Endothelial cell of umbilical vein (primary cell): ENCODE results near the gene YBX1. TPM values are rescaled to one million over a fixed set of nuclear protein-coding genes. Genes with fewer than 3 reads are reported as not detected.

Experiments
- BruUV-seq: library from RNA; stranded (reverse); fragments of 400-500 nt; replicated peaks from 2 replicates; lab custom pipeline; 2021; lab: Mats Ljungman, UMichigan
- CTCF ChIA-PET: fragments of 300-600, 350-600 bp; sonication (Branson Sonifier 250); formaldehyde crosslinking; loops from one replicate; lab custom pipeline; 2021; ENCODE audit warnings: antibody characterized with exemption, inconsistent platforms; lab: Charles Lee
- POLR2A ChIA-PET: fragments of 300-600, 350-600 bp; sonication (Branson Sonifier 250); formaldehyde crosslinking; loops from one replicate; lab custom pipeline; 2021; ENCODE audit warnings: antibody characterized with exemption, inconsistent platforms; lab: Charles Lee
- DNase-seq: peaks from one replicate; pipeline ENCODE4 v3.0.0-alpha.2; 2011; ENCODE audit warnings: low read depth, low spot score
- FAIRE-seq: peaks from 2 replicates; lab custom pipeline; 2011; peaks lifted over from hg19 to GRCh38; lab: Jason Lieb, UNC
- H2AFZ ChIP-seq: 2 replicates; pipeline ENCODE4 v1.6.0; 2012; ENCODE audit warnings: low read depth, low read length, control low read depth, inconsistent platforms
- H3K27ac ChIP-seq: 2 replicates; pipeline ENCODE4 v1.5.1; 2011; ENCODE audit warnings: low read depth, mild to moderate bottlenecking, control low read depth, low read length, moderate library complexity; ENCODE audit not compliant: insufficient read depth
- H3K27me3 ChIP-seq, 2 experiments: 2 replicates each; pipeline versions ENCODE4 v1.6.0 to v1.6.1; 2011; ENCODE audit warnings: low read length in 2 of 2, mixed read lengths in 1 of 2; ENCODE audit not compliant: control insufficient read depth in 2 of 2, insufficient read depth in 2 of 2
- H3K36me3 ChIP-seq, 2 experiments: 2 replicates in 1 of 2; 3 replicates in 1 of 2; pipeline ENCODE4 v1.5.1; 2011; ENCODE audit warnings: low read length in 2 of 2, mild to moderate bottlenecking in 1 of 2, moderate library complexity in 1 of 2; ENCODE audit not compliant: control insufficient read depth in 2 of 2, insufficient read depth in 2 of 2; ENCODE audit errors: extremely low read depth in 1 of 2
- H3K4me1 ChIP-seq: 3 replicates; pipeline ENCODE4 v1.5.1; 2011; ENCODE audit warnings: mild to moderate bottlenecking, low read length; ENCODE audit not compliant: control insufficient read depth, insufficient read depth; ENCODE audit errors: extremely low read depth
- H3K4me2 ChIP-seq: 2 replicates; pipeline ENCODE4 v1.6.1; 2011; ENCODE audit warnings: low read length, control low read depth, mixed read lengths; ENCODE audit not compliant: insufficient read depth
- H3K4me3 ChIP-seq, 3 experiments: fragments of 200-600 bp in 1 of 3; sonication (generic), shearing (Covaris generic) in 1 of 3; replicated peaks in 1 of 3; 2 replicates each; pipeline ENCODE4 v1.5.1; 2011 to 2016; ENCODE audit warnings: control low read depth in 3 of 3, low read length in 3 of 3, mild to moderate bottlenecking in 2 of 3, inconsistent platforms in 1 of 3, low read depth in 1 of 3, moderate library complexity in 1 of 3; ENCODE audit not compliant: insufficient read depth in 1 of 3
- H3K79me2 ChIP-seq: 2 replicates; pipeline ENCODE4 v1.6.0; 2012; ENCODE audit warnings: low read length, inconsistent platforms; ENCODE audit not compliant: control insufficient read depth, insufficient read depth
- H3K9ac ChIP-seq: replicated peaks from 2 replicates; pipeline ENCODE3; 2011; ENCODE audit warnings: low read length, control low read depth; ENCODE audit not compliant: insufficient read depth; ENCODE audit errors: extremely low read depth
- H3K9me1 ChIP-seq: replicated peaks from 3 replicates; pipeline ENCODE4 v1.6.0; 2011; ENCODE audit warnings: mild to moderate bottlenecking, low read length; ENCODE audit not compliant: control insufficient read depth, insufficient read depth; ENCODE audit errors: extremely low read depth
- H3K9me3 ChIP-seq: replicated peaks from 2 replicates; pipeline ENCODE4 v1.5.1; 2012; ENCODE audit warnings: low read length, inconsistent platforms; ENCODE audit not compliant: control insufficient read depth, insufficient read depth
- H4K20me1 ChIP-seq: replicated peaks from 2 replicates; pipeline ENCODE3; 2011; ENCODE audit warnings: mild to moderate bottlenecking, low read length; ENCODE audit not compliant: control insufficient read depth, insufficient read depth; ENCODE audit errors: extremely low read depth
- CTCF ChIP-seq, 2 donors: IDR thresholded peaks; 1 replicate in 1 of 2; 2 replicates in 1 of 2; pipeline ENCODE4 v1.5.1; 2011; ENCODE audit warnings: low read length in 2 of 2, mild to moderate bottlenecking in 2 of 2, moderate library complexity in 2 of 2, control low read depth in 1 of 2, inconsistent platforms in 1 of 2, low read depth in 1 of 2; ENCODE audit not compliant: insufficient read depth in 1 of 2; ENCODE audit errors: extremely low read depth in 1 of 2
- EZH2 ChIP-seq: IDR thresholded peaks from 2 replicates; pipeline ENCODE4 v1.6.1; 2012; ENCODE audit warnings: borderline replicate concordance, low read depth, mild to moderate bottlenecking, moderate library complexity, low read length, inconsistent platforms; ENCODE audit not compliant: severe bottlenecking
- FOS ChIP-seq: IDR thresholded peaks from 2 replicates; pipeline ENCODE4 v1.6.1; 2011; ENCODE audit warnings: mild to moderate bottlenecking, low read length, moderate library complexity, borderline replicate concordance; ENCODE audit not compliant: insufficient read depth
- GATA2 ChIP-seq: IDR thresholded peaks from 2 replicates; pipeline ENCODE4 v1.7.0; 2011; ENCODE audit warnings: low read depth, mild to moderate bottlenecking, moderate library complexity, mixed read lengths, low read length; ENCODE audit not compliant: insufficient read length, insufficient read depth
- JUN ChIP-seq: IDR thresholded peaks from 2 replicates; pipeline ENCODE4 v1.6.1; 2011; ENCODE audit warnings: borderline replicate concordance, low read depth; ENCODE audit not compliant: insufficient read length, insufficient read depth
- MYC ChIP-seq: IDR thresholded peaks from one replicate; pipeline ENCODE4 v1.6.1; 2011; ENCODE audit warnings: mild to moderate bottlenecking, low read depth, low read length
- POLR2A ChIP-seq: IDR thresholded peaks from 2 replicates; pipeline ENCODE4 v1.6.1; 2012; ENCODE audit warnings: low read depth, mild to moderate bottlenecking, control low read depth, low read length
- dilution Hi-C: fragments of 300-500 bp; cut with MboI; formaldehyde crosslinking; loops from one replicate; pipeline ENCODE4 v1.15.0; 2019; ENCODE audit warnings: low sequenced_read_pairs; ENCODE audit not compliant: extremely low pct_ligation_motif_present
- intact Hi-C: fragments of 100-400 bp; cut with micrococcal nuclease; formaldehyde crosslinking; loops from one replicate; pipeline ENCODE4 v1.10.0; 2022
- polyA plus RNA-seq, 4 experiments: library from polyadenylated mRNA; depleted of rRNA in 3 of 4; stranded (reverse) in 3 of 4; unstranded in 1 of 4; fragments of >200 nt; gene quantifications; 2 replicates each; pipeline versions ENCODE4 v1.2.1 to v1.2.3, GENCODE V29; 2011 to 2012; ENCODE audit warnings: missing spikeins in 1 of 4
- total RNA-seq: library from RNA; stranded (reverse); gene quantifications from 2 replicates; pipeline ENCODE4 v1.2.3, GENCODE V29; 2021
- TF ChIP-seq, protein P1 (sequence below): IDR thresholded peaks from 2 replicates; pipeline ENCODE4 v1.6.1; 2011; ENCODE audit not compliant: insufficient read depth, insufficient read length

YBX1 gene
- total and polyA plus RNA-seq, 2 donors (not counting 3 experiments of a cell fraction or from before 2014, with no cell fraction given): 430 to 783 TPM

- no TSS peak for BruUV-seq
- H3K4me1 ChIP-seq: no peaks in the 10 kb centered on the region
- H3K27ac ChIP-seq: no peak overlapping the region
- H3K36me3 ChIP-seq: no peaks in the 10 kb centered on the region
- no peak for DNase-seq
- no peaks in the 10 kb centered on the region for H3K9me1 ChIP-seq
- no peaks in the 10 kb centered on the region for H3K27me3 ChIP-seq
- H4K20me1 ChIP-seq: no peaks in the 10 kb centered on the region
- H3K9me3 ChIP-seq: no peaks in the 10 kb centered on the region
- no peak overlapping the region for H3K9ac ChIP-seq
- no peaks in the 10 kb centered on the region for H3K79me2 ChIP-seq
- FAIRE-seq: no peak
- H3K4me3 ChIP-seq: no peak overlapping the region
- dilution Hi-C loops (no loop called here), intact Hi-C loops (loop anchor here (2.0 kb wide), 1 partner anchor 153 kb away; no protein-coding TSS in a partner anchor)
- TF ChIP-seq CTCF (IDR thresholded peaks at IDR 0.05; ENCODE audit: extremely low read depth in 1 of 2, insufficient read depth in 1 of 2, low read depth in 1 of 2, low read length in 2 of 2) (no peak), POLR2A (no peak), FOS (no peak), GATA2 (no peak), MYC (no peak), EZH2 (no peak), JUN (no peak)
- TF ChIP-seq, protein P1, sequence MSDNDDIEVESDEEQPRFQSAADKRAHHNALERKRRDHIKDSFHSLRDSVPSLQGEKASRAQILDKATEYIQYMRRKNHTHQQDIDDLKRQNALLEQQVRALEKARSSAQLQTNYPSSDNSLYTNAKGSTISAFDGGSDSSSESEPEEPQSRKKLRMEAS: no peak
- no peak overlapping the region for H2AFZ ChIP-seq
- ChIA-PET CTCF (no interaction called here), POLR2A (no interaction called here)
- H3K4me2 ChIP-seq: no peak overlapping the region
Observed at GRCh38 chr1:42731585-42731984, 49.4 kb downstream of the YBX1 start.
